Mesenchymal stem cell (in vitro differentiated cells and primary cell): Measurements from ENCODE around the gene PTPRN. TPM values are rescaled to one million over a fixed set of nuclear protein-coding genes. Genes with fewer than 3 reads are reported as not detected.
A peak's percentile ranks its signal among the peaks of the same experiment; 100 is the strongest.

ENCODE experiments used
- small RNA-seq: library from polyadenylated mRNA; stranded (forward); fragments of <200 nt; extraction: miRNeasy Mini kit (QIAGEN cat#:217004); gene quantifications from one replicate; pipeline ENCODE3, GENCODE V24; 2013; ENCODE audit warnings: low read depth

Gene PTPRN

Small RNAs within 50 kb of the gene (small RNA-seq; reads per million reads assigned to genes)
- gene AC053503.3, result not detected
- gene MIR153-1, result 3.2 reads per million, percentile 20 among the genes with 10 or more reads in this experiment
